ENCODE data around the gene DUOX2. TPM values are rescaled to one million over a fixed set of nuclear protein-coding genes. Genes with fewer than 3 reads are reported as not detected.
A peak's percentile ranks its signal among the peaks of the same experiment; 100 is the strongest.

The DUOX2 gene
- total and polyA plus RNA-seq, 2 experiments from 2014 or later = not detected

- Histone ChIP-seq H3K4me3 (no peak overlapping the region), H4K20me1 (replicated peaks; ENCODE audit: insufficient read depth) (no peaks in the 10 kb centered on the region), H3K9me2 (ENCODE audit: insufficient read depth) (no peaks in the 10 kb centered on the region), H3K4me2 (no peak overlapping the region), H3K27me3 (ENCODE audit: insufficient read depth) (no peaks in the 10 kb centered on the region), H3K27ac (ENCODE audit: low read depth) (no peak overlapping the region), H2AFZ (no peak overlapping the region; the same call in 1 of the 2 replicates), H3K36me3 (ENCODE audit: insufficient read depth) (no peaks in the 10 kb centered on the region), H3K4me1 (ENCODE audit: insufficient read depth) (no peaks in the 10 kb centered on the region), H3K79me2 (replicated peaks; ENCODE audit: insufficient read depth) (no peaks in the 10 kb centered on the region), H3F3A (replicated peaks; ENCODE audit: low read depth) (no peaks in the 10 kb centered on the region)
- ATAC-seq = peak; percentile 59
- H3K27me3 Mint-ChIP-seq (ENCODE audit: insufficient read depth, low read depth, poor library complexity) = peaks cover 10% of the 10 kb centered on the region
- H3K9me3 Mint-ChIP-seq = no peaks in the 10 kb centered on the region; the same call in 2 of the 3 replicates
- H3K36me3 Mint-ChIP-seq (ENCODE audit: low read depth) = no peaks in the 10 kb centered on the region
- no peak for DNase-seq (ENCODE audit: low spot score)
- no peak for TF ChIP-seq CTCF (conservative IDR thresholded peaks at IDR 0.05; ENCODE audit: low read depth in 2 of 2)
- no peak for TF ChIP-seq ETS1 (IDR thresholded peaks at IDR 0.05)
- TF ChIP-seq EZH2 (IDR thresholded peaks at IDR 0.05; ENCODE audit: low read depth, unreplicated experiment) = no peak
- no peak for TF ChIP-seq POLR2AphosphoS5 (IDR thresholded peaks at IDR 0.05; ENCODE audit: low read depth)
- no peak for TF ChIP-seq STAT1 (IDR thresholded peaks at IDR 0.05; ENCODE audit: unreplicated experiment)
- no peak for TF ChIP-seq EZH2phosphoT487 (IDR thresholded peaks at IDR 0.05; ENCODE audit: unreplicated experiment)
- TF ChIP-seq NANOG (IDR thresholded peaks at IDR 0.05; ENCODE audit: borderline replicate concordance) = no peak
- TF ChIP-seq ZNF114 (CRISPR knock-in tag; IDR thresholded peaks at IDR 0.05) = no peak
- TF ChIP-seq CREB1 (CRISPR knock-in tag; IDR thresholded peaks at IDR 0.05; ENCODE audit: low read depth) = no peak
- TF ChIP-seq REST (IDR thresholded peaks at IDR 0.05; ENCODE audit: unreplicated experiment) = no peak
- no peak for TF ChIP-seq JUNB (IDR thresholded peaks at IDR 0.05; ENCODE audit: unreplicated experiment)
- TF ChIP-seq ZNF462 (CRISPR knock-in tag; IDR thresholded peaks at IDR 0.05) = no peak
- TF ChIP-seq ZNF331 (CRISPR knock-in tag; IDR thresholded peaks at IDR 0.05; ENCODE audit: low read depth) = no peak
- peaks cover 9% of the 10 kb centered on the region for H3K4me1 Mint-ChIP-seq
- H3K4me3 Mint-ChIP-seq = no peak overlapping the region
- H3K27ac Mint-ChIP-seq = no peak overlapping the region
These were observed 42.9 kb upstream of the DUOX2 start for GRCh38 chr15:45156744-45157455.
